Type B pancreatic cell (in vitro differentiated cells): ENCODE data around the gene KLF6. TPM values are rescaled to one million over a fixed set of nuclear protein-coding genes. Genes with fewer than 3 reads are reported as not detected.

Experiments used
- DNase-seq: peaks from one replicate; pipeline ENCODE4 v3.0.0; 2021; ENCODE audit warnings: mixed read lengths; ENCODE audit not compliant: unreplicated experiment; ENCODE audit errors: extremely low spot score
- H3K27ac Mint-ChIP-seq: 2 replicates; pipeline ENCODE4 v1.8.0; 2021; ENCODE audit warnings: mild to moderate bottlenecking, mixed read lengths
- H3K27me3 Mint-ChIP-seq: 2 replicates; pipeline ENCODE4 v1.8.0; 2021; ENCODE audit warnings: mixed read lengths
- H3K36me3 Mint-ChIP-seq: 2 replicates; pipeline ENCODE4 v1.8.0; 2021; ENCODE audit warnings: mixed read lengths
- H3K4me1 Mint-ChIP-seq: one replicate; pipeline ENCODE4 v1.8.0; 2021; ENCODE audit warnings: mixed read lengths; ENCODE audit not compliant: unreplicated experiment
- H3K4me3 Mint-ChIP-seq: 2 replicates; pipeline ENCODE4 v1.8.0; 2021; ENCODE audit warnings: mild to moderate bottlenecking, mixed read lengths
- H3K9me3 Mint-ChIP-seq: 2 replicates; pipeline ENCODE4 v1.8.0; 2021; ENCODE audit warnings: mixed read lengths
- total RNA-seq: library from RNA; stranded (reverse); gene quantifications from 2 replicates; pipeline ENCODE4 v1.2.1, GENCODE V29; 2021; ENCODE audit warnings: low replicate concordance
- TF ChIP-seq, protein P1 (sequence below): fragments of 200-600 bp; sonication (generic); conservative IDR thresholded peaks from 2 replicates; pipeline ENCODE4 v1.5.0; 2021; ENCODE audit warnings: antibody characterized with exemption, mild to moderate bottlenecking

The KLF6 gene
- total RNA-seq, 1 donor from 2014 or later, result 117 TPM

DNA sequence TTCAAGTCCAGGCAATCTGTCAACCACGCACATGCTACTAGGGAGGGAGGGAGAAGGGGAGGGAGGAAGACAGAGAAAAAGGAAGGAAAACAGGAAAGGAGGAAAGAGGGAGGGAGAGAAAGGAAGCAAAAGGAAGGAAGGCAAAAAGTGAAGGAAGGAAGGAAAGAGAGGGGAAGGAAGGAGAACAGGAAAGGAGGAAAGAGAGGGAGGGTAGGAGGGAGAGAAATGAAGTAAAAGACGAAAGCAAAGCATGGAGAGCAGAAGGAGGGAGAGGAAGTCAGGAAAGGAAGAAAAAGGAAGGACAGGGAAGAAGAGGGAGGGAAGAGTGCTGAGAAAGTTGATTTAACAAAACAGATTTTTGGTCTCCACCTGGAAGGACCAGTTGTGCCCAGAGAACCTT, 25.6 kb downstream of the KLF6 start:
- Mint-ChIP-seq H3K9me3 (peaks cover 6% of the 10 kb centered on the region), H3K36me3 (no peaks in the 10 kb centered on the region), H3K27me3 (peaks cover 6% of the 10 kb centered on the region), H3K4me1 (peaks cover 31% of the 10 kb centered on the region), H3K27ac (no peak overlapping the region), H3K4me3 (no peak overlapping the region)
- DNase-seq, result no peak
- TF ChIP-seq, protein P1, sequence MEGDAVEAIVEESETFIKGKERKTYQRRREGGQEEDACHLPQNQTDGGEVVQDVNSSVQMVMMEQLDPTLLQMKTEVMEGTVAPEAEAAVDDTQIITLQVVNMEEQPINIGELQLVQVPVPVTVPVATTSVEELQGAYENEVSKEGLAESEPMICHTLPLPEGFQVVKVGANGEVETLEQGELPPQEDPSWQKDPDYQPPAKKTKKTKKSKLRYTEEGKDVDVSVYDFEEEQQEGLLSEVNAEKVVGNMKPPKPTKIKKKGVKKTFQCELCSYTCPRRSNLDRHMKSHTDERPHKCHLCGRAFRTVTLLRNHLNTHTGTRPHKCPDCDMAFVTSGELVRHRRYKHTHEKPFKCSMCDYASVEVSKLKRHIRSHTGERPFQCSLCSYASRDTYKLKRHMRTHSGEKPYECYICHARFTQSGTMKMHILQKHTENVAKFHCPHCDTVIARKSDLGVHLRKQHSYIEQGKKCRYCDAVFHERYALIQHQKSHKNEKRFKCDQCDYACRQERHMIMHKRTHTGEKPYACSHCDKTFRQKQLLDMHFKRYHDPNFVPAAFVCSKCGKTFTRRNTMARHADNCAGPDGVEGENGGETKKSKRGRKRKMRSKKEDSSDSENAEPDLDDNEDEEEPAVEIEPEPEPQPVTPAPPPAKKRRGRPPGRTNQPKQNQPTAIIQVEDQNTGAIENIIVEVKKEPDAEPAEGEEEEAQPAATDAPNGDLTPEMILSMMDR, result no peak

- DNase-seq, result no peak
- Mint-ChIP-seq H3K4me1 (peaks cover 28% of the 10 kb centered on the region), H3K27ac (no peak overlapping the region), H3K36me3 (no peaks in the 10 kb centered on the region), H3K9me3 (peaks cover 6% of the 10 kb centered on the region), H3K4me3 (no peak overlapping the region), H3K27me3 (peaks cover 3% of the 10 kb centered on the region)
- TF ChIP-seq, protein P1, result no peak
Measured at GRCh38 chr10:3758491-3758970, 26.5 kb downstream of the KLF6 start.

DNA sequence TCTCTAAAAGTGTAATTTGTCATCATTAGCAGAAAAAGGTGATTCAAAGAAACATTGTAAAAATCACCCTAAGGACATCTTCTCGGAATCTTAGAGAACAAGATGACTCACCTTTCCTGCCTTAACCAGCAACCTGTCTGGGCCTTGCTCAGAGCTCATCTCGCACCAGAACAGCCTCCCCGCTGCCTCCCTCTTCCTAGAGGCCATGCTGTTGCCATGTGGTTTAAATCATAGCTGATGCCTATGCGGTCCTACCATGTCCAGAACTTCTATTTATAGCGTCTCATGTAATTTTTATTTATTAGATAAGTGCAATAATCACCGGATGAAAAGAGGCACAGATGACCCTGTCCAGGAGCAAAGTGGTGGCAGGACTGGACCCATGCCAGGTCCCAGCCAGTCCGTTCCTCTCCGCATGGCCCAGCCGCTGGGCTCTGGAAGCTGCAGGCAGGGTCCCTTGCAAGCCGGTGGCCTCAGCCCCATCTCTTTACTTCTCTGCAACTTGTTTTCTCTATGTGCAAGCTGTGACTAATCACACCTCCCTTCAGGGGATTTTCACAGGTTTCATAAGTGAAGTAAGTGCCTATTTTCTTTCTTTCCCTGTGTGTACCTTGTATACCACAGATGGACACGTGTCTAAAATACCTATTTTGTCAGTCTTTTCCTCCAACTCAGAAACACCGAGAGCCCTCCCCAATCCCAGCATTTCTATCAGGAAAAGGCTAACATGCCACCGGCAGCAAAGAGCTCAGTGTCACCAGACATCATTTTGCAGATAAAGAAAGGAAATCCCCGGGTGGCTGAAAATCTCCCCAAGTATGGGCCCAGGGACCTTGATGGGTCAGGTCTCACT, 27.1 kb downstream of the KLF6 start:
- Mint-ChIP-seq H3K27ac (peak overlapping the region; percentile 46), H3K27me3 (peaks cover 3% of the 10 kb centered on the region), H3K4me1 (peaks cover 26% of the 10 kb centered on the region), H3K9me3 (peaks cover 6% of the 10 kb centered on the region), H3K36me3 (no peaks in the 10 kb centered on the region), H3K4me3 (no peak overlapping the region)
- DNase-seq, result no peak
- TF ChIP-seq, protein P1, result no peak

DNA sequence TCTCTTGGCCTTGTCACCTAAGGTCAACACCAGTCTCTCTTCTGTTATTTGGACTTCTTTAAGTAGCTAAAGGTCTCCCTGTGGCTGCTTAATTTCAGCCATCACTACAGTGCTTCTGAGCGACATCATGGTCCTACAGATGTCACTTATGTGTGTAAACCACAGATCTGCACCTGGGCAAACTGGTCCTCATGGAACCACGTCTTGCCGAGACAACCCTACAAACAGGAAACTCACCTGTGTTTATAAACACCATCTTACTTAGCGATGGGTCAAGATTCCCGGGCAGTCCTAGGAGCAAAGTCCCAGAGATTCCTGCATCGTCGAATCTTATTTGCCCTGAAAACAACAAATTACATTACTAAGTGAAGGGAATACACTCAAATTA, 27.8 kb downstream of the KLF6 start:
- no peak for DNase-seq
- peaks cover 3% of the 10 kb centered on the region for H3K27me3 Mint-ChIP-seq
- peak overlapping the region; percentile 46 for H3K27ac Mint-ChIP-seq
- H3K9me3 Mint-ChIP-seq, result peaks cover 6% of the 10 kb centered on the region
- H3K4me3 Mint-ChIP-seq, result no peak overlapping the region
- peaks cover 21% of the 10 kb centered on the region for H3K4me1 Mint-ChIP-seq
- TF ChIP-seq, protein P1, result no peak
- H3K36me3 Mint-ChIP-seq, result no peaks in the 10 kb centered on the region

- H3K27ac Mint-ChIP-seq, result peak overlapping the region; percentile 40
- H3K4me3 Mint-ChIP-seq, result no peak overlapping the region
- TF ChIP-seq, protein P1, result no peak
- DNase-seq, result no peak
- no peaks in the 10 kb centered on the region for H3K36me3 Mint-ChIP-seq
- H3K27me3 Mint-ChIP-seq, result peaks cover 3% of the 10 kb centered on the region
- H3K4me1 Mint-ChIP-seq, result peaks cover 17% of the 10 kb centered on the region
- H3K9me3 Mint-ChIP-seq, result peaks cover 6% of the 10 kb centered on the region
Measured at GRCh38 chr10:3756360-3756740, 28.7 kb downstream of the KLF6 start.
